ENCODE measurements around the gene CNR2.

DNA sequence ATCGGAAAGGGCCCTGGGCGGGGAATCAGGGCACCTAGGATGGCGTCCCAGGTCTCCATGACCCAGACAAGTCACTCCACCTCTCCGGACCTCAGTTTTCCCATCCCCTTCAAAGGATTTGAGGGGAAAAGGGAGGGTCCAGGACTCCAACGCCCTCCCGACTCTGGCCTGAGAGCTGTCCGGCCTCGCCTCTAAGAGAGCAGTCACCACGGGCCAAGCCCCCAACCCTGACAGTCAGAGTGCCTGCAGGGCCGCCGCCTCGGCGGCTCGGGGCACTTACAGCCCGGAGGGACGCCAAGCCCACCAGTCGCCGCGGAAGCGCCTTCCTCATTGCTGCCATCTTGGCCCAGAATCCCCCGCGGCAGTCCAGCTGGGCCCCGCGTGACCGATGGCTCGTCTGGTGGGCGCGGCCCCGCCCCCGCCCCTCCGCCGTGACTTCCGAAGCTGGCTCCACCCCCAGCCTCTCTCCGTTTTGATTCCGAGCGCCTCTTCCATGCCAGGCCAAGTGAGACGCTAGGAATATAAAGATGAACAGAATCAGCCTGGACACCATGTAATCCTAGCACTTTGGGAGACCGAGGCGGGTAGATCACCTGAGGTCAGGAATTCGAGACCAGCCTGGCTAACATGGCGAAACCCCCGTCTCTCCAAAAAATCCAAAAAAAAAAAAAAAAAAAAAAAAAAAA, 87.9 kb downstream of the CNR2 start, which contains the start of gene HMGCL:
- TF ChIP-seq, protein P1, sequence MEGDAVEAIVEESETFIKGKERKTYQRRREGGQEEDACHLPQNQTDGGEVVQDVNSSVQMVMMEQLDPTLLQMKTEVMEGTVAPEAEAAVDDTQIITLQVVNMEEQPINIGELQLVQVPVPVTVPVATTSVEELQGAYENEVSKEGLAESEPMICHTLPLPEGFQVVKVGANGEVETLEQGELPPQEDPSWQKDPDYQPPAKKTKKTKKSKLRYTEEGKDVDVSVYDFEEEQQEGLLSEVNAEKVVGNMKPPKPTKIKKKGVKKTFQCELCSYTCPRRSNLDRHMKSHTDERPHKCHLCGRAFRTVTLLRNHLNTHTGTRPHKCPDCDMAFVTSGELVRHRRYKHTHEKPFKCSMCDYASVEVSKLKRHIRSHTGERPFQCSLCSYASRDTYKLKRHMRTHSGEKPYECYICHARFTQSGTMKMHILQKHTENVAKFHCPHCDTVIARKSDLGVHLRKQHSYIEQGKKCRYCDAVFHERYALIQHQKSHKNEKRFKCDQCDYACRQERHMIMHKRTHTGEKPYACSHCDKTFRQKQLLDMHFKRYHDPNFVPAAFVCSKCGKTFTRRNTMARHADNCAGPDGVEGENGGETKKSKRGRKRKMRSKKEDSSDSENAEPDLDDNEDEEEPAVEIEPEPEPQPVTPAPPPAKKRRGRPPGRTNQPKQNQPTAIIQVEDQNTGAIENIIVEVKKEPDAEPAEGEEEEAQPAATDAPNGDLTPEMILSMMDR (IDR thresholded peaks at IDR 0.05; ENCODE audit: borderline replicate concordance, extremely low read depth, low read length, poor library complexity, severe bottlenecking) = no peak
- TF ChIP-seq EZH2 (IDR thresholded peaks at IDR 0.05; ENCODE audit: borderline replicate concordance, low read depth, low read length, severe bottlenecking) = no peak
